ENCODE measurements around the gene FAM217A.

- TF ChIP-seq FOXK2 (IDR thresholded peaks at IDR 0.05) = no peak
- TF ChIP-seq ESRRA (IDR thresholded peaks at IDR 0.05; ENCODE audit: low read length) = no peak
- no peak for TF ChIP-seq EGR1 (IDR thresholded peaks at IDR 0.05; ENCODE audit: borderline replicate concordance in 1 of 2, low read depth in 2 of 2, low read length in 2 of 2)
- no peak for TF ChIP-seq SIN3A (IDR thresholded peaks at IDR 0.05; ENCODE audit: low read depth, low read length)
- no peak for TF ChIP-seq YY1 (IDR thresholded peaks at IDR 0.05; ENCODE audit: low read depth, low read length)
- TF ChIP-seq EZH2 (IDR thresholded peaks at IDR 0.05; ENCODE audit: borderline replicate concordance, control insufficient read depth, low read depth, low read length) = no peak
- TF ChIP-seq ZZZ3 (IDR thresholded peaks at IDR 0.05; ENCODE audit: control insufficient read depth, insufficient read length, low read depth) = no peak
- TF ChIP-seq ELK1 (IDR thresholded peaks at IDR 0.05; ENCODE audit: low read depth, low read length) = no peak
- no peak for TF ChIP-seq MAX (IDR thresholded peaks at IDR 0.05; ENCODE audit: low read depth, low read length)
- no peak for TF ChIP-seq POLR2A (IDR thresholded peaks at IDR 0.05; ENCODE audit: low read depth, low read length)
- TF ChIP-seq ATF3 (IDR thresholded peaks at IDR 0.05; ENCODE audit: borderline replicate concordance, extremely low read depth, low read depth, low read length) = no peak
Observed at GRCh38 chr6:4069199-4069598, 9.7 kb downstream of the FAM217A start.

All from GM12878 (cell line).